Liver (tissue), 9 donors: Measurements from ENCODE around the gene COL5A1. TPM values are rescaled to one million over a fixed set of nuclear protein-coding genes. Genes with fewer than 3 reads are reported as not detected.

Source experiments
- DNase-seq: peaks from one replicate; pipeline ENCODE4 v3.0.0-alpha.2; 2017; ENCODE audit warnings: low spot score
- H3K27ac ChIP-seq, 2 donors: one replicate each; pipeline ENCODE4 v1.7.0; 2013; ENCODE audit warnings: inconsistent platforms in 2 of 2, low read length in 2 of 2, control low read depth in 1 of 2, low read depth in 1 of 2, mild to moderate bottlenecking in 1 of 2
- H3K27me3 ChIP-seq, 4 donors: one replicate each; pipeline versions ENCODE4 v1.6.1 to v1.7.0; 2013; ENCODE audit warnings: low read length in 3 of 4, inconsistent platforms in 1 of 4, mild to moderate bottlenecking in 1 of 4, moderate library complexity in 1 of 4; ENCODE audit not compliant: control insufficient read depth in 4 of 4, insufficient read depth in 4 of 4
- H3K36me3 ChIP-seq, 4 donors: one replicate each; pipeline versions ENCODE4 v1.6.1 to v1.7.0; 2013; ENCODE audit warnings: low read length in 3 of 4, mild to moderate bottlenecking in 3 of 4, low read depth in 1 of 4, moderate library complexity in 1 of 4; ENCODE audit not compliant: control insufficient read depth in 4 of 4, insufficient read depth in 3 of 4
- H3K4me1 ChIP-seq, 4 donors: one replicate each; pipeline versions ENCODE4 v1.6.1 to v1.7.0; 2013; ENCODE audit warnings: low read length in 3 of 4, mild to moderate bottlenecking in 3 of 4, moderate library complexity in 1 of 4; ENCODE audit not compliant: control insufficient read depth in 4 of 4, insufficient read depth in 4 of 4
- H3K4me3 ChIP-seq, 3 donors: one replicate each; pipeline versions ENCODE4 v1.6.1 to v1.7.0; 2013; ENCODE audit warnings: low read length in 3 of 3, control low read depth in 1 of 3, low read depth in 1 of 3, mild to moderate bottlenecking in 1 of 3
- H3K9ac ChIP-seq, 2 donors: one replicate each; pipeline ENCODE4 v1.7.0; 2013; ENCODE audit warnings: low read length in 2 of 2, mild to moderate bottlenecking in 2 of 2, moderate library complexity in 2 of 2, control low read depth in 1 of 2, low read depth in 1 of 2
- H3K9me3 ChIP-seq, 4 donors: one replicate each; pipeline versions ENCODE4 v1.6.1 to v1.7.0; 2013; ENCODE audit warnings: low read length in 3 of 4; ENCODE audit not compliant: control insufficient read depth in 4 of 4
- EGR1 ChIP-seq, 2 donors: IDR thresholded peaks; 2 replicates each; pipeline ENCODE4 v1.6.1; 2016 to 2018; ENCODE audit warnings: antibody characterized with exemption in 2 of 2, low read depth in 2 of 2
- HNF4A ChIP-seq, 2 donors: conservative IDR thresholded peaks; 2 replicates each; pipeline ENCODE4 v1.6.1; 2016; ENCODE audit warnings: antibody characterized with exemption in 2 of 2, mild to moderate bottlenecking in 2 of 2
- JUND ChIP-seq, 2 donors: IDR thresholded peaks; 2 replicates each; pipeline ENCODE4 v1.6.1; 2016; ENCODE audit warnings: antibody characterized with exemption in 2 of 2
- RAD21 ChIP-seq, 2 donors: IDR thresholded peaks; 2 replicates each; pipeline ENCODE4 v1.6.1; 2016; ENCODE audit warnings: antibody characterized with exemption in 2 of 2, mild to moderate bottlenecking in 2 of 2
- RXRA ChIP-seq, 2 donors: IDR thresholded peaks; 2 replicates each; pipeline ENCODE4 v1.6.1; 2017 to 2018; ENCODE audit warnings: antibody characterized with exemption in 2 of 2, mild to moderate bottlenecking in 1 of 2
- SP1 ChIP-seq: IDR thresholded peaks from 2 replicates; pipeline ENCODE4 v1.6.1; 2018; ENCODE audit warnings: antibody characterized with exemption, mild to moderate bottlenecking
- TAF1 ChIP-seq: conservative IDR thresholded peaks from 2 replicates; pipeline ENCODE4 v1.6.1; 2016; ENCODE audit warnings: antibody characterized with exemption, mild to moderate bottlenecking
- WGBS: extraction: QIAGEN DNeasy Blood & Tissue Kit; methylation state at CpG from one replicate; pipeline ENCODE4 v1.1.7; 2013; 5-methylcytosine and 5-hydroxymethylcytosine counted together
- polyA plus RNA-seq, 2 donors: library from polyadenylated mRNA; stranded (reverse) in 1 of 2; unstranded in 1 of 2; fragments of 200-250 nt in 1 of 2; fragments of >200 nt in 1 of 2; fragmentation: Nextera tagmentation in 1 of 2; extraction: Ambion mirVana in 1 of 2; gene quantifications; one replicate each; pipeline versions ENCODE4 v1.2.1 to v1.2.3, GENCODE V29; 2013 to 2015
- total RNA-seq, 2 donors: library from RNA; depleted of rRNA; stranded (reverse); fragments of >200 nt; gene quantifications; one replicate each; pipeline ENCODE4 v1.2.3, GENCODE V29; 2014
- TF ChIP-seq, protein P1 (sequence below): fragments of 150-350 bp; IDR thresholded peaks from 2 replicates; pipeline ENCODE4 v1.5.1; 2017; ENCODE audit warnings: improper control_type of control experiment, low read depth, low read length; ENCODE audit not compliant: missing input control
- TF ChIP-seq, protein P2 (sequence below): IDR thresholded peaks from 2 replicates; pipeline ENCODE4 v1.6.1; 2016; ENCODE audit warnings: antibody characterized with exemption
- TF ChIP-seq, protein P3 (sequence below): IDR thresholded peaks from 2 replicates; pipeline ENCODE4 v1.6.1; 2016; ENCODE audit warnings: antibody characterized with exemption, mild to moderate bottlenecking
- TF ChIP-seq, protein P4 (sequence below): IDR thresholded peaks from 2 replicates; pipeline ENCODE4 v1.6.1; 2016; ENCODE audit warnings: antibody characterized with exemption
- donor health status: healthy.
- donor health status: healthy.
- donor health status: healthy.
- donor health status: healthy.
- donor health status: healthy.

The COL5A1 gene
- total and polyA plus RNA-seq, 4 donors, result 0.67 to 15.6 (median 11.2) TPM

DNA sequence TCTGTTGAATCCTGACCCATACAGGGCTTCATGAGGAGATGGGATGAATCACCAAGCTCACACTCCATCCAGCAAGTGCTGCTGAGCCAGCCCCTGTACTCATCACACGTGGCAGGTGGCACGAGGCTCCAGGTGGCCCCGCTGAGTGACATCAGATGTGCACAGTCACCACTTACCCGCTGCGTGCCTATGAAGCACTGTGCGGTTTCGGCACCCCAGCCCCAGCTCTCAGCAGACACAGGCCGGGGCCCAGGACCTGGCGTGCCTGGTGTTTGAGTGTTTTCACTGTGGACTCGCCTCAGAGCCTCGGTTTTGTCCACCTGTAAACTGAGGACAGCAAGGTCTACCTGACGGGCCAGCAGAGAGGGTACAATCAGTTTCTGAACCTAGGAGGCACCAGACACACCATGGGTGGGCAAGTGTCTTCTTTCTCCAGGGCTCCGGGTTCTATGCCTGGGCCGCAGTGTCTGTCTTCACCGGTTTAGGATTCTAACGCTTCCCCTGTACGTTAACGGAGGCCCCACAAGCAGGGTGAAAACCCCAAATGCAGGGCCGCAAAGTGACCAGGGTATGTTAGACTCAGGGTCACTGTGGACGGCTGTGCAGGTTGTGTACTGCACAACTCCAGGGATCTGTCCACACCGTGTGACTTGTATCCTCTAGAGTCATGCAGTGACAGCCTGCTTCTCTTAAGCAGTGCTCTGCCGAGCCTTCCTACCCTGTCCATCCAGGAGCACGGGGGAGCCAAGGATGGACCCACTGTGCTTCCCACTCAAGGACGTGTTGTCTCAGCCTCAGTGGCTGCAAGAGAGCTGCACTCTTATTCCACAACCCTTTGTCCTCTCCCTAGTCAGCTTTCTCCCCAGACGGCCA, 44.3 kb upstream of the COL5A1 start:
- 90% methylated on average over 25 of the region's 25 CpGs for WGBS
- peaks cover 0 to 13% (median 1%) of the 10 kb centered on the region in 4 donors for H3K27me3 ChIP-seq
- peak; percentile 30 for DNase-seq

DNA sequence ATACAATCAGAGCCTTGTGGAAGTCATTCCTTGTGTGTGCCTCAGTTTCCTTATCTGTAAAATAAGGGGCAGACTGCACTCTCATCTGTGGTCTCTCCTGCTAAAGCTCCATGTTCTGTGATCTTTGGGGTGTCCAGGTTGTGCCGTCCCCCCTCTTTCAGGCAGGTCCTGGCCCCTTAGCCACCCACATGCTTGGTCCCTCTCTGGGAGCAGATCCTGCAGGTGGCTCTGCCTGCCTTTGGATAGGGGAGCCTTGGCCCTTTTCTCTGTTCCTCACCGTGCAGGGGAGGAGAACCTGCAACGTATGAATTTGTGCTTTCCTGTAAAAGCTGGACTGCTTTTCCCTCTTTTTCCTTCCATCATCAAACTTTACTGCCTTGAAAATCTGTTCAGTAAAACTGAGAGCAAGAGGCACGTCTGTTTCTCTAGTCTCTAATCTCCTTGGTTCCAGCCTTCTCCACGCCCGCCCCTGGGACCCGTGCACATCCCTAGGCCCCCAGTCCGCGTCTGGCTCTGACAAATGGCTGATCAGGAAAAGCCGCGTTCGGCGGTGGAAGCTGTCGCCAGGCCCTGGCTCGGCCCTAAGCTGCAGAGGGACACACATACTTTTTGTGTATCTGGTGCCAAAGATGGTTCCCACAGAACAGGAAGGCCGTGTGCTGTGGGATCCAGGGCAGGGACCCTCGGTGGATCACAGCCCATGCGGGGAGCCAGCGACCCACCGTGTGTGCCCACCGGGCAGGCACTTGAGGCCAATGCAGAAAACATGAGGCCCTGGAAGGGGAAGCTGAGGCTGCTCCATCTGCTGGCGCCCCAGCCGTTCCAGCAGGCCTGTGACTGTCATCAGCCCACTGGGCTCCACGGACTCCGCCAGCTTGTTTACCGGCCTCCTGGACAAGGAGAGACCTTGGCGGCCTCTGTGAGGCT, 43.4 kb upstream of the COL5A1 start:
- WGBS, result 60% methylated on average over 27 of the region's 27 CpGs
- DNase-seq, result peak; percentile 28
- H3K27ac ChIP-seq, result peak overlapping the region in 1 of 2 donors; percentile 18
- H3K4me1 ChIP-seq, result no peaks in the 10 kb centered on the region
- H3K4me3 ChIP-seq, result no peak overlapping the region
- H3K9me3 ChIP-seq, result peaks cover 2 to 9% (median 4%) of the 10 kb centered on the region in 4 donors
- no peak overlapping the region for H3K9ac ChIP-seq
- H3K27me3 ChIP-seq, result peaks cover 0 to 13% (median 1%) of the 10 kb centered on the region in 4 donors
- peaks cover 0 to 1% (median 0%) of the 10 kb centered on the region in 4 donors for H3K36me3 ChIP-seq
- TF ChIP-seq SP1, result no peak
- TF ChIP-seq, protein P1, sequence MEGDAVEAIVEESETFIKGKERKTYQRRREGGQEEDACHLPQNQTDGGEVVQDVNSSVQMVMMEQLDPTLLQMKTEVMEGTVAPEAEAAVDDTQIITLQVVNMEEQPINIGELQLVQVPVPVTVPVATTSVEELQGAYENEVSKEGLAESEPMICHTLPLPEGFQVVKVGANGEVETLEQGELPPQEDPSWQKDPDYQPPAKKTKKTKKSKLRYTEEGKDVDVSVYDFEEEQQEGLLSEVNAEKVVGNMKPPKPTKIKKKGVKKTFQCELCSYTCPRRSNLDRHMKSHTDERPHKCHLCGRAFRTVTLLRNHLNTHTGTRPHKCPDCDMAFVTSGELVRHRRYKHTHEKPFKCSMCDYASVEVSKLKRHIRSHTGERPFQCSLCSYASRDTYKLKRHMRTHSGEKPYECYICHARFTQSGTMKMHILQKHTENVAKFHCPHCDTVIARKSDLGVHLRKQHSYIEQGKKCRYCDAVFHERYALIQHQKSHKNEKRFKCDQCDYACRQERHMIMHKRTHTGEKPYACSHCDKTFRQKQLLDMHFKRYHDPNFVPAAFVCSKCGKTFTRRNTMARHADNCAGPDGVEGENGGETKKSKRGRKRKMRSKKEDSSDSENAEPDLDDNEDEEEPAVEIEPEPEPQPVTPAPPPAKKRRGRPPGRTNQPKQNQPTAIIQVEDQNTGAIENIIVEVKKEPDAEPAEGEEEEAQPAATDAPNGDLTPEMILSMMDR, result no peak
- TF ChIP-seq, protein P2, sequence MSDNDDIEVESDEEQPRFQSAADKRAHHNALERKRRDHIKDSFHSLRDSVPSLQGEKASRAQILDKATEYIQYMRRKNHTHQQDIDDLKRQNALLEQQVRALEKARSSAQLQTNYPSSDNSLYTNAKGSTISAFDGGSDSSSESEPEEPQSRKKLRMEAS, result no peak
- TF ChIP-seq, protein P3, sequence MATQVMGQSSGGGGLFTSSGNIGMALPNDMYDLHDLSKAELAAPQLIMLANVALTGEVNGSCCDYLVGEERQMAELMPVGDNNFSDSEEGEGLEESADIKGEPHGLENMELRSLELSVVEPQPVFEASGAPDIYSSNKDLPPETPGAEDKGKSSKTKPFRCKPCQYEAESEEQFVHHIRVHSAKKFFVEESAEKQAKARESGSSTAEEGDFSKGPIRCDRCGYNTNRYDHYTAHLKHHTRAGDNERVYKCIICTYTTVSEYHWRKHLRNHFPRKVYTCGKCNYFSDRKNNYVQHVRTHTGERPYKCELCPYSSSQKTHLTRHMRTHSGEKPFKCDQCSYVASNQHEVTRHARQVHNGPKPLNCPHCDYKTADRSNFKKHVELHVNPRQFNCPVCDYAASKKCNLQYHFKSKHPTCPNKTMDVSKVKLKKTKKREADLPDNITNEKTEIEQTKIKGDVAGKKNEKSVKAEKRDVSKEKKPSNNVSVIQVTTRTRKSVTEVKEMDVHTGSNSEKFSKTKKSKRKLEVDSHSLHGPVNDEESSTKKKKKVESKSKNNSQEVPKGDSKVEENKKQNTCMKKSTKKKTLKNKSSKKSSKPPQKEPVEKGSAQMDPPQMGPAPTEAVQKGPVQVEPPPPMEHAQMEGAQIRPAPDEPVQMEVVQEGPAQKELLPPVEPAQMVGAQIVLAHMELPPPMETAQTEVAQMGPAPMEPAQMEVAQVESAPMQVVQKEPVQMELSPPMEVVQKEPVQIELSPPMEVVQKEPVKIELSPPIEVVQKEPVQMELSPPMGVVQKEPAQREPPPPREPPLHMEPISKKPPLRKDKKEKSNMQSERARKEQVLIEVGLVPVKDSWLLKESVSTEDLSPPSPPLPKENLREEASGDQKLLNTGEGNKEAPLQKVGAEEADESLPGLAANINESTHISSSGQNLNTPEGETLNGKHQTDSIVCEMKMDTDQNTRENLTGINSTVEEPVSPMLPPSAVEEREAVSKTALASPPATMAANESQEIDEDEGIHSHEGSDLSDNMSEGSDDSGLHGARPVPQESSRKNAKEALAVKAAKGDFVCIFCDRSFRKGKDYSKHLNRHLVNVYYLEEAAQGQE, result no peak
- no peak for TF ChIP-seq HNF4A (conservative IDR thresholded peaks at IDR 0.05)
- no peak for TF ChIP-seq RAD21 (IDR thresholded peaks at IDR 0.05)
- no peak for TF ChIP-seq EGR1 (IDR thresholded peaks at IDR 0.05; ENCODE audit: low read depth in 2 of 2)
- TF ChIP-seq RXRA (IDR thresholded peaks at IDR 0.05), result no peak

More for the DNA sequence above, 44.3 kb upstream of the COL5A1 start:
- Histone ChIP-seq H3K9ac (no peak overlapping the region), H3K4me1 (peaks cover 0 to 5% (median 2%) of the 10 kb centered on the region in 4 donors), H3K27ac (no peak overlapping the region), H3K9me3 (peaks cover 2 to 9% (median 4%) of the 10 kb centered on the region in 4 donors), H3K36me3 (peaks cover 0 to 1% (median 0%) of the 10 kb centered on the region in 4 donors), H3K4me3 (no peak overlapping the region)
- no peak for TF ChIP-seq RXRA (IDR thresholded peaks at IDR 0.05)
- TF ChIP-seq, protein P4, sequence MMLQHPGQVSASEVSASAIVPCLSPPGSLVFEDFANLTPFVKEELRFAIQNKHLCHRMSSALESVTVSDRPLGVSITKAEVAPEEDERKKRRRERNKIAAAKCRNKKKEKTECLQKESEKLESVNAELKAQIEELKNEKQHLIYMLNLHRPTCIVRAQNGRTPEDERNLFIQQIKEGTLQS, result no peak
- TF ChIP-seq SP1, result no peak
- TF ChIP-seq JUND (IDR thresholded peaks at IDR 0.05), result no peak
- TF ChIP-seq TAF1, result no peak
- TF ChIP-seq, protein P3, result no peak
- TF ChIP-seq HNF4A (conservative IDR thresholded peaks at IDR 0.05), result no peak
- no peak for TF ChIP-seq RAD21 (IDR thresholded peaks at IDR 0.05)
- TF ChIP-seq, protein P1, result no peak
